Uterus (tissue), 2 donors: ENCODE results near the gene BPIFB6.

ENCODE experiments used
- POLR2A ChIP-seq, 2 donors: fragments of 450-650 bp; IDR thresholded peaks; one replicate each; pipeline ENCODE4 v1.6.1; 2016; ENCODE audit warnings: antibody characterized with exemption in 2 of 2, mild to moderate bottlenecking in 1 of 2, moderate library complexity in 1 of 2
- TF ChIP-seq, protein P1 (sequence below), 4 experiments: fragments of 200-600 bp in 2 of 4; fragments of 450-650 bp in 2 of 4; sonication (generic) in 2 of 4; IDR thresholded peaks; one replicate each; pipeline ENCODE4 v1.5.1; 2016 to 2019; ENCODE audit warnings: antibody characterized with exemption in 4 of 4, mild to moderate bottlenecking in 2 of 4, moderate library complexity in 1 of 4

DNA sequence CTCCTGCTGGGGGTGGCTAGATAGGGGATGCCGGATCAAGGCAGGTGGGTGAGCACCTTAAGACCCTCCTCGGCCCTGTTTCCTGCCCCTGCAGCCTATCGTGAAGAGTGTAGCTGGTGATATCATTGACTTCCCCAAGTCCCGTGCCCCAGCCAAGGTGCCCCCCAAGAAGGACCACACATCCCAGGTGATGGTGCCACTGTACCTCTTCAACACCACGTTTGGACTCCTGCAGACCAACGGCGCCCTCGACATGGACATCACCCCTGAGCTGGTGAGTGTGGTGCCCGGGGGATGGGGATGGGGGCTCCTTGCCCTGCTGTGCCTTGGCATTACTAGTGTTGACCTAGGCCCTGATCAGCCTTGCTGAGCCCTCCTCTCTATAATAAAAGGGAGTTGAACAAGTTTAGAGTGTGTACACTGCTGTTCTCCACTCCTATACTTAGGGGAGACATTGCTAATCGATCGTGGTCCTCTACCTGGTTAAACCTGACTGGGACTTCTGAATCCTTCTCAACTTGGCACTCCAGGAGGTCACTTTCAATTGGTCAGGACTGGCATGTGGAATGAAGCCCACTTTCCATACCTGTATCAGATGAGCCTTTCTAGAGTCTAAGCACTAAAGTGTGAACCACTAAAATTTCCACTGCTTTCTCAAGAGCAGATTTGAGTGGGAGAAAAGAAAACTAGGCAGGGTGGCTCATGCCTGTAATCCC lies 33.3 kb downstream of the BPIFB6 start:
- TF ChIP-seq, protein P1, sequence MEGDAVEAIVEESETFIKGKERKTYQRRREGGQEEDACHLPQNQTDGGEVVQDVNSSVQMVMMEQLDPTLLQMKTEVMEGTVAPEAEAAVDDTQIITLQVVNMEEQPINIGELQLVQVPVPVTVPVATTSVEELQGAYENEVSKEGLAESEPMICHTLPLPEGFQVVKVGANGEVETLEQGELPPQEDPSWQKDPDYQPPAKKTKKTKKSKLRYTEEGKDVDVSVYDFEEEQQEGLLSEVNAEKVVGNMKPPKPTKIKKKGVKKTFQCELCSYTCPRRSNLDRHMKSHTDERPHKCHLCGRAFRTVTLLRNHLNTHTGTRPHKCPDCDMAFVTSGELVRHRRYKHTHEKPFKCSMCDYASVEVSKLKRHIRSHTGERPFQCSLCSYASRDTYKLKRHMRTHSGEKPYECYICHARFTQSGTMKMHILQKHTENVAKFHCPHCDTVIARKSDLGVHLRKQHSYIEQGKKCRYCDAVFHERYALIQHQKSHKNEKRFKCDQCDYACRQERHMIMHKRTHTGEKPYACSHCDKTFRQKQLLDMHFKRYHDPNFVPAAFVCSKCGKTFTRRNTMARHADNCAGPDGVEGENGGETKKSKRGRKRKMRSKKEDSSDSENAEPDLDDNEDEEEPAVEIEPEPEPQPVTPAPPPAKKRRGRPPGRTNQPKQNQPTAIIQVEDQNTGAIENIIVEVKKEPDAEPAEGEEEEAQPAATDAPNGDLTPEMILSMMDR (IDR thresholded peaks at IDR 0.05): no peak
- TF ChIP-seq POLR2A (IDR thresholded peaks at IDR 0.05): no peak
